GM10248 (cell line): ENCODE measurements around the gene WDFY2.

ENCODE experiments used
- CTCF ChIA-PET: fragments of 300-600 bp; sonication (Branson Sonifier 250); formaldehyde crosslinking; extraction: SDS; loops from one replicate; lab custom pipeline; 2021; ENCODE audit warnings: antibody characterized with exemption; lab: Yijun Ruan, JAX
- POLR2A ChIA-PET: fragments of 350-650 bp; sonication (Branson Sonifier 250); formaldehyde crosslinking; extraction: SDS; loops from one replicate; lab custom pipeline; 2020; ENCODE audit warnings: antibody characterized with exemption; lab: Yijun Ruan, JAX
- DNase-seq: peaks from one replicate; pipeline ENCODE4 v3.0.0; 2012; ENCODE audit errors: extremely low spot score
- CTCF ChIP-seq: IDR thresholded peaks from 2 replicates; pipeline ENCODE4 v1.5.1; 2012; ENCODE audit warnings: mild to moderate bottlenecking, low read depth; ENCODE audit errors: extremely low read depth, missing control alignments, control extremely low read depth

Gene WDFY2

GRCh38 chr13:51784097-51784496 is 199.8 kb downstream of the WDFY2 start:
- no peak for TF ChIP-seq CTCF
- DNase-seq = no peak
- POLR2A ChIA-PET = no interaction called here
- CTCF ChIA-PET = interaction anchor here (8.9 kb wide), 1 partner anchor 13 kb away, joined by 88 read pairs; no protein-coding TSS in a partner anchor

- TF ChIP-seq CTCF = no peak
- no peak for DNase-seq
- POLR2A ChIA-PET = interaction anchor here (1.5 kb wide), 1 partner anchor 333 kb away, joined by 7 read pairs; no protein-coding TSS in a partner anchor
- CTCF ChIA-PET = interaction anchor here (1.2 to 8.9 kb wide), 3 partner anchors 12 to 199 kb away, joined by 3 to 88 read pairs (median 5); no protein-coding TSS in a partner anchor
These were observed 201.6 kb downstream of the WDFY2 start for GRCh38 chr13:51785712-51786424.

DNA sequence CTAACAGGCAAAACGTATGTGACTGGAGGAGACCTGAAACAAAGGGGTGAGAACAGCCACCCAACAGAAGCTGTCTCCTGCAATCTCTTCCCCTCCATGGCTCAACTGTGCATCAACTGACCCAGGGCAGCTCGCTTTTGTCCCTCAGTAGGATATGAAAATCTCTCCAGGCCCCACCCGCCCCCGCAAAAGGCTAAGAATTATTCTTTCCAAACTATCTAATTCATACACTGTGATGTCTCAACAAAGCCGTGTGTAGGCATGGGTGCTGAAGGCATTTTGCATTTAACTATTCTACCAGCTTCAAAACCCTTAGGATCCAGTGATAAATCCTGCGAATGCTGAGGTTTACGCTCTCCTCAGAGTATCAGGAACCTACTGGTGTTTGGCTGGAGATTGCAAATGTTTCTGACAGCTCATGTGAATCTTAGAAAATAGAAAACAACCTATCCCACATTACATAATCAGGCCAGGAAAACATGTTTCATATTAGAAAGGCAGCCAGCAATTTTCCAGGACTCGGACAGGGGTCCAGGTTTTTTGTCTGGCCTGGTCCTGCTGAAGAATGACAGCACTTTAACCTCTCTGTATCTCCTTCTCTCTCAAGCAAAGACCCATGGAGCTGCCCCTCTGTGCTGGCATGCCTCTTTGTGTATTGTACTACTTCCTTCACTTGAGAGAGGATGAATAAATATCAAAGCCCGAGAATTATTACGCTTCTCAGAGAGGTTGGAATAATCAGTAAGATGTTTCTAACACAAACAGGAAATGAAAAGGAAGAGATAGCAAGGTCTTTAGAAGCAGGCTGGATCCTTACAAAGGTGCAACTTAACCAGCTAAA is 202.4 kb downstream of the WDFY2 start:
- ChIA-PET POLR2A (interaction anchor here (1.5 kb wide), 1 partner anchor 333 kb away, joined by 7 read pairs; no protein-coding TSS in a partner anchor), CTCF (interaction anchor here (0.6 to 8.9 kb wide), 4 partner anchors 11 to 200 kb away, joined by 3 to 88 read pairs (median 4); no protein-coding TSS in a partner anchor)
- no peak for TF ChIP-seq CTCF
- no peak for DNase-seq

GRCh38 chr13:51793570-51794271 is 209.5 kb downstream of the WDFY2 start:
- ChIA-PET POLR2A (interaction anchor here (1.3 kb wide), 1 partner anchor 341 kb away, joined by 3 read pairs; no protein-coding TSS in a partner anchor), CTCF (interaction anchor here (1.0 to 9.1 kb wide), 8 partner anchors 10 to 669 kb away, joined by 3 to 92 read pairs (median 14); no protein-coding TSS in a partner anchor)
- no peak for DNase-seq
- TF ChIP-seq CTCF = no peak

- ChIA-PET CTCF (interaction anchor here (0.8 to 9.1 kb wide), 9 partner anchors 12 to 671 kb away, joined by 3 to 92 read pairs (median 37); no protein-coding TSS in a partner anchor), POLR2A (interaction anchor here (1.6 kb wide), 1 partner anchor 342 kb away, joined by 5 read pairs; the partner anchor contains the start of gene INTS6)
- no peak for DNase-seq
- TF ChIP-seq CTCF = no peak
These were observed 210.7 kb downstream of the WDFY2 start for GRCh38 chr13:51794964-51795363.

DNA sequence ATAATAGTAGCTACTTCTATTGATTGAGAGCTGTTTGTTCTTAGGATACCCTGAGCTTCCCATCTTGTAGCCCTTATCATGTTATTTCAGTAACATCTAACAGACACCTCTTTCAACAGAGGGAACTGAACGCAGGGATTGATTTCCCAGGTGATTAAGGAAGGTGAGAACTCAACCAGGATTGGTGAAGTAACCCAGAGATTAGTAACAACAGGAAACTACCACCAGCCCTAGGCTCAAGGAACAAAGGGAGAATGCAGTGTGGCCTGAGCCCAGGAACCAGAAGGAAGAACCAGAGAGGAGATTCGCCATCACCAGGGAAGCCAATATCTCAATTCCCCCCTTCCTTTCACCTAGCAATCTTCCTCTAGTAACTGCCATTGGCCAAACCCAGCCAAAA is 211.2 kb downstream of the WDFY2 start:
- POLR2A ChIA-PET = interaction anchor here (1.6 kb wide), 1 partner anchor 342 kb away, joined by 5 read pairs; the partner anchor contains the start of gene INTS6
- TF ChIP-seq CTCF = no peak
- no peak for DNase-seq
- CTCF ChIA-PET = interaction anchor here (0.8 to 9.1 kb wide), 9 partner anchors 12 to 671 kb away, joined by 3 to 92 read pairs (median 37); no protein-coding TSS in a partner anchor
